WERI-Rb-1 (cell line): Measurements from ENCODE around the gene ABCC4.

Source experiments
- DNase-seq: peaks from one replicate; pipeline ENCODE4 v3.0.0-alpha.2; 2020
- H3K27ac ChIP-seq: fragments of 250-450 bp; sonication (Bioruptor Pico); 2 replicates; pipeline ENCODE4 v1.5.1; 2020; ENCODE audit warnings: mild to moderate bottlenecking, moderate library complexity
- H3K27me3 ChIP-seq: fragments of 250-450 bp; sonication (Bioruptor Pico); 2 replicates; pipeline ENCODE4 v1.5.1; 2021; ENCODE audit warnings: mild to moderate bottlenecking, low read depth, moderate library complexity; ENCODE audit not compliant: insufficient read depth, severe bottlenecking
- H3K36me3 ChIP-seq: fragments of 250-450 bp; sonication (Bioruptor Pico); 2 replicates; pipeline ENCODE4 v1.5.1; 2020; ENCODE audit warnings: mild to moderate bottlenecking, moderate library complexity
- H3K4me3 ChIP-seq: 2 replicates; pipeline ENCODE4 v1.5.1; 2011; ENCODE audit warnings: low read depth, mild to moderate bottlenecking, control low read depth, low read length
- H3K9me3 ChIP-seq: fragments of 250-450 bp; sonication (Bioruptor Pico); 2 replicates; pipeline ENCODE4 v1.5.1; 2021; ENCODE audit warnings: mild to moderate bottlenecking, moderate library complexity; ENCODE audit not compliant: severe bottlenecking
- CTCF ChIP-seq: IDR thresholded peaks from 2 replicates; pipeline ENCODE4 v1.5.1; 2011; ENCODE audit warnings: low read depth, mild to moderate bottlenecking, control low read depth, inconsistent platforms, low read length

ABCC4 gene

GRCh38 chr13:95304453-95304852 is 3.2 kb upstream of the ABCC4 start:
- DNase-seq, result no peak
- Histone ChIP-seq H3K36me3 (peaks cover 6% of the 10 kb centered on the region), H3K9me3 (no peaks in the 10 kb centered on the region), H3K27me3 (no peaks in the 10 kb centered on the region), H3K4me3 (no peak overlapping the region), H3K27ac (no peak overlapping the region)
- TF ChIP-seq CTCF, result no peak

- H3K36me3 ChIP-seq, result peaks cover 6% of the 10 kb centered on the region
- TF ChIP-seq CTCF, result no peak
- peak overlapping the region; percentile 66 for H3K27ac ChIP-seq
- DNase-seq, result no peak
- H3K4me3 ChIP-seq, result peak overlapping the region; percentile 56
- no peaks in the 10 kb centered on the region for H3K27me3 ChIP-seq
- H3K9me3 ChIP-seq, result no peaks in the 10 kb centered on the region
Observed at GRCh38 chr13:95301968-95302393, 730 bp upstream of the ABCC4 start.

- peak; percentile 93 for DNase-seq
- H3K4me3 ChIP-seq, result peak overlapping the region; percentile 56
- H3K36me3 ChIP-seq, result peaks cover 6% of the 10 kb centered on the region
- TF ChIP-seq CTCF, result peak; percentile 56
- no peaks in the 10 kb centered on the region for H3K9me3 ChIP-seq
- no peaks in the 10 kb centered on the region for H3K27me3 ChIP-seq
- H3K27ac ChIP-seq, result peak overlapping the region; percentile 56
Observed at GRCh38 chr13:95300625-95301182, 547 bp downstream of the ABCC4 start.

- no peak for DNase-seq
- Histone ChIP-seq H3K27me3 (no peaks in the 10 kb centered on the region), H3K36me3 (peaks cover 6% of the 10 kb centered on the region), H3K9me3 (no peaks in the 10 kb centered on the region), H3K4me3 (no peak overlapping the region), H3K27ac (no peak overlapping the region)
- TF ChIP-seq CTCF, result no peak
Observed at GRCh38 chr13:95298971-95299621, 2.2 kb downstream of the ABCC4 start.

- no peak overlapping the region for H3K4me3 ChIP-seq
- peaks cover 6% of the 10 kb centered on the region for H3K36me3 ChIP-seq
- no peaks in the 10 kb centered on the region for H3K27me3 ChIP-seq
- no peaks in the 10 kb centered on the region for H3K9me3 ChIP-seq
- DNase-seq, result no peak
- no peak for TF ChIP-seq CTCF
- H3K27ac ChIP-seq, result no peak overlapping the region
Observed at GRCh38 chr13:95298169-95298965, 2.9 kb downstream of the ABCC4 start.
